SJCRH30 (cell line): ENCODE measurements around the gene MVK. TPM values are rescaled to one million over a fixed set of nuclear protein-coding genes. Genes with fewer than 3 reads are reported as not detected.

Experiments
- DNase-seq, 2 experiments: peaks; one replicate each; pipeline ENCODE4 v3.0.0-alpha.2; 2015 to 2020
- H3K27ac ChIP-seq: fragments of 250-450 bp; sonication (Bioruptor Pico); 2 replicates; pipeline ENCODE4 v1.5.1; 2020; ENCODE audit warnings: mild to moderate bottlenecking, moderate library complexity
- H3K27me3 ChIP-seq: fragments of 250-450 bp; sonication (Bioruptor Pico); 2 replicates; pipeline ENCODE4 v1.5.1; 2020; ENCODE audit warnings: mild to moderate bottlenecking, moderate library complexity
- H3K36me3 ChIP-seq: fragments of 250-450 bp; sonication (Bioruptor Pico); 2 replicates; pipeline ENCODE4 v1.5.1; 2020; ENCODE audit warnings: mild to moderate bottlenecking, moderate library complexity
- H3K4me1 ChIP-seq: fragments of 250-450 bp; sonication (Bioruptor Pico); 2 replicates; pipeline ENCODE4 v1.5.1; 2020; ENCODE audit warnings: mild to moderate bottlenecking, moderate library complexity
- H3K4me3 ChIP-seq: fragments of 250-450 bp; sonication (Bioruptor Pico); 2 replicates; pipeline ENCODE4 v1.5.1; 2020; ENCODE audit warnings: mild to moderate bottlenecking, moderate library complexity
- H3K9me3 ChIP-seq: fragments of 250-450 bp; sonication (Bioruptor Pico); replicated peaks from 2 replicates; pipeline ENCODE4 v1.5.1; 2020; ENCODE audit warnings: mild to moderate bottlenecking, moderate library complexity
- total RNA-seq: library from RNA; depleted of rRNA; stranded (reverse); fragments of >200 nt; shearing (Covaris generic); gene quantifications from 2 replicates; pipeline ENCODE4 v1.2.3, GENCODE V29; 2014

The MVK gene
- total RNA-seq, 1 experiment from 2014 or later, result 18.7 TPM

DNA sequence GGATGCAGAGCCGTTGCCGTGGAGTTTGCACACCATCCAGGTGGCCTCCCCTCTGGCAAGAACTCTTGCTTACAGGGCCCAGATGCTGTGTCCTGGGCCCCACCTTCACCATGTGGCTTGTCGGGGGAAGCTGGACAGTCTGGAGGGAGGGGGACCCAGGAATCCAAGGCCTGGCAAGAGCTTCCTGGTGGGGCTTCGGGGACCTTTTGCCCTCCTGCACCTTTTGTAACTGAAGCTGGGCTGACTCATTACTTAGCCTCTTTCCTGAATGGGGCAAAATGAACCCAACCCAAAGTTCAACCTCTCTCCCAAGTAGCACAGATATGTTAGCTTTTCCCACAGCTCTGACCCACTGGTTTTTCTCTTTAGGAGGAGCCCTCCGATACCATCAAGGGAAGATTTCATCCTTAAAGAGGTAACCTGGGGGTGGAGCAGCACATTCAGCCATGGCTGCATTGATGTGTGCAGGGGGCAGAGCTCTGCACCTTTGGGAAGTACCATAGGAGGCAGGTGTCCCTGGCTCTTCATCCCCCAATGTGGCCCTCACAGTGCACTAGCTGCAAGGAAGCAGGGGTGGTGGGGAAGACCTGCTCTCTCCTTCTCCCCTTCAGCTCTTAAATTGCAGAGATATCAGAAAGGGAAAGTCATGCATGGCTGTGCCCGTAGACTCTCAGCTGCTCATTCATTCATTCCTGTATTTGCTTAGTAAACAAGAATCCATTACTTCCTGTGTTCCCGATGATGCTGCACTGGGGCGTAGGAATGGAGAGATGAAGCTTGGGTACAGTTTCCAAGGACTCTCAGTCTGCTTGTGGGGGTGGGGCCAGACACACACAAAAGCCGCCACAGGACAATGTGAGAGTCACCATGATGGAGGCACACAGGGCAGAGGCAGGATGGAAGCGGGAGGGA lies 13.0 kb downstream of the MVK start:
- peaks cover 10% of the 10 kb centered on the region for H3K4me1 ChIP-seq
- H3K9me3 ChIP-seq, result no peaks in the 10 kb centered on the region
- DNase-seq, result no peak
- H3K36me3 ChIP-seq, result peaks cover 7% of the 10 kb centered on the region
- no peak overlapping the region for H3K4me3 ChIP-seq
- H3K27me3 ChIP-seq, result no peaks in the 10 kb centered on the region
- H3K27ac ChIP-seq, result no peak overlapping the region

DNA sequence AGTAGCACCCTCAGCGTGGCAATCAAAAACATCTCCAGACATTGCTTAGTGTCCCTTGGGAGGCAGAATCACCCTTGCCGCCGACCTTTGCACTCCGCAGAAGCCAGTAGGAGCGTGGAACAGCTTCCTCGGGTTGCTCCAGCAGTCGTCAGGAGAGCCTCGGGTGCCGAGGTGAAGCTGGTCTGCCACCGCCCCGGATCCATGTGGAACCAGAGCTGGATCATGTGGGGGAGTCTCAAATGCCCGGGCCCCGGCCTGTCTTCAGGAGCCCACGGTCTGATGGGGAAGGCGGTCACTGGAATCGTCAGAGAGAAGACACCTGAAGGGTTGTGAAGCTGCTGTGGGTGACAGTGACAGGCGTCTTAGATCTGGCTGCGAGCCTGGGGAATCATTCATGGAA lies 14.3 kb downstream of the MVK start:
- Histone ChIP-seq H3K9me3 (no peaks in the 10 kb centered on the region), H3K4me1 (peaks cover 10% of the 10 kb centered on the region), H3K36me3 (peaks cover 5% of the 10 kb centered on the region), H3K27ac (no peak overlapping the region), H3K4me3 (no peak overlapping the region), H3K27me3 (no peaks in the 10 kb centered on the region)
- DNase-seq, result no peak

DNA sequence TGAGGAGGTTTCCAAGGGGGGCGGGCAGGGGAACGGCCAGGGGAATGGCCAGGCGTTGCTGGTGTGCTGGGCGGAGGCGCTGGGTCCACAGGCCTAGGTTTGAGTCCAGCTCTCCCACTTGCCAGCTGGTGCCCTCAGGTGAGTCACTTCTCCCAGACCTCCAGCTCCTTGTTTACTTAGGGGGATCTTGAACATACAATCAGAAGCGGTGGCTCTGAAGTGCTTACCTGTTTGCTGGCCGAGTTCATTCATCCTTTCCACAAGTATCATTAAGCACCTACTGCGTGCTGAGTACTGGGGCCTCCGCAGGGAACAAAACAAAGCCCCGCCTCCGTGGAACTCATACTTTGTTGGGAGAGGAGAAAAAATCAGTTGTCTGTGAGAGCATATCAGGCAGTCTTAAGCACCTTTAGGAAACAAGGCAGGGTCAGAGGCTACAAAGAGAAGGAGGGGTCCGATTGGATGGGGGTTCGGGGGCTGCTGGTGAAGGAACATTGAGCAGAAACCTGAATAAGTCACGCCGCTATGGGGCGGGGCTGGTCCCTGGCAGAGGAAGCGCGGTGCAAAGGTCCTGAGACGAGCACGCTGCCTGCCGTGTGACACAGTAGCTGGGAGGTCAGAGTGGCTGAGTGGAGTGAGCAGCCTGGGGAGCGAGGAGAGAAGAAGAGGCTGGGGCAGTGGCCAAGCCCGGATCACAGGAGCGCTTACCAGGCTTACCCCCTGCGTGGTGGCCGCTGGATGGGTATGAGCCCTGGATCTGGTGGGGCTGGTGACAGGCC lies 15.1 kb downstream of the MVK start:
- DNase-seq, result no peak
- Histone ChIP-seq H3K4me1 (peaks cover 10% of the 10 kb centered on the region), H3K27ac (no peak overlapping the region), H3K27me3 (no peaks in the 10 kb centered on the region), H3K36me3 (peaks cover 1% of the 10 kb centered on the region), H3K4me3 (no peak overlapping the region), H3K9me3 (no peaks in the 10 kb centered on the region)

DNA sequence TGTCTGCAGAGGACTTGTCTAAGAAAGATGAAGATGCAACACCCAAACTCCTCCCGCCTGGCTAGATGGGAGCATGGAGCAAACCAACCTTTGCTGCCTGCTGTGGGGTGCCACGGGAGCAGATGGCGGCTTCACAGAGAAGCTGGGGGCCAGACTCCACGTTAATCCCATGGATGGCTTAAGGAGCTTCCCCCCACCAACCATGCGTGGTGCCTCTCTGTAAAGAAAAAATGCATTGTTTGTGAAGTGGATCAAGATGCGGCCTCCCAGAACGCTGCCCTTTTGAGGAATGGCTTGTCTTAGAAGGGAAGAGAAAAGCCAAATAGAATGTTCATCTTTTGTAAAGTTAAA lies 15.6 kb downstream of the MVK start:
- Histone ChIP-seq H3K4me1 (peaks cover 10% of the 10 kb centered on the region), H3K27me3 (no peaks in the 10 kb centered on the region), H3K9me3 (no peaks in the 10 kb centered on the region), H3K4me3 (no peak overlapping the region), H3K36me3 (no peaks in the 10 kb centered on the region; the same call in 1 of the 2 replicates), H3K27ac (no peak overlapping the region)
- DNase-seq, result no peak

DNA sequence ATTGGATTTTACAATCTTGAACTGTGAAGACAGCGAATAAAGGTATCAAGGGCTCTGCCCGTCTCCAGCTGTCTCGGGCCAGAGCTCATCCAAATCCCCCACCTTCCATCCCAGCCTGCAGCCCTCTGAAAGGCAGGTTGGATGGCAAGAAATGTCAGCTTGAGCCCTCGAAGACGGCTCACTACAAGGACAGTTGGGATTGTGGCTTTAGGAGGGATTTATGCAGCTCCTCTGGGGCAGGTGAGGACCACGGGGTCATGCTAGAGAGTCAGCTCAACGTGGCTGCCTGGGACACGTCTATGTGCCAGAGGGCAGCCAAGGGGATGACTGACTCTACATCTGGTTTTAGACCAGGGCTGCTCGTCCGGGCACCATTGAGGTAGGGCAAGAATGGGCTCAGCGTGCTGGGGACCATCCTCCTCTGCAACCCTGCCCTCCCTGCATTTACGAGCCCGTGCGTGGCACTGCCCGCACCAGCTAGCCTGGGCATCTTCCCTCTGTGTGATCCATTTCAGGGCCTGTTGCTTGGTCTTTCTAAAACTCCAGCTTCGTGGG lies 16.2 kb downstream of the MVK start:
- Histone ChIP-seq H3K9me3 (no peaks in the 10 kb centered on the region), H3K27me3 (no peaks in the 10 kb centered on the region), H3K36me3 (no peaks in the 10 kb centered on the region; the same call in 1 of the 2 replicates), H3K27ac (no peak overlapping the region), H3K4me3 (no peak overlapping the region), H3K4me1 (peaks cover 10% of the 10 kb centered on the region)
- no peak for DNase-seq

DNA sequence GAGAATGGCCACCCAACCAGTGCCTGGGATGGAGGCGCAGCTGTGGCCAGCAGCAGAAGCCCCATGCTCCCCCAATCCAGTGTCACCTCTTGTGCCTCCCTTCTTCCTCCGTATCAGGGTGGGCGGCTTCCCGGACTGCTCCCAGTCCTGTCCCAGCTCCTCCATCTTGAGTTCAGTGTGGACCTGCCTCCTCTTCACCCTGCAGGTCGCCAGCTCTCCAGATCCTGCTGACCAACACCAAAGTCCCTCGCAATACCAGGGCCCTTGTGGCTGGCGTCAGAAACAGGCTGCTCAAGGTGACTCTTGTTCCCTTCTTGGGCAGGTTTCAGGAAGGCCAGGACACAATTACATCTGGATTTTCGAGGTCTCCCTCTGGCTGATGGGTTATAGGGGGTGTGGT lies 17.0 kb downstream of the MVK start:
- Histone ChIP-seq H3K27me3 (no peaks in the 10 kb centered on the region), H3K4me1 (peaks cover 10% of the 10 kb centered on the region), H3K27ac (peak overlapping the region; percentile 38), H3K9me3 (no peaks in the 10 kb centered on the region), H3K4me3 (no peak overlapping the region), H3K36me3 (no peaks in the 10 kb centered on the region; the same call in 1 of the 2 replicates)
- no peak for DNase-seq

DNA sequence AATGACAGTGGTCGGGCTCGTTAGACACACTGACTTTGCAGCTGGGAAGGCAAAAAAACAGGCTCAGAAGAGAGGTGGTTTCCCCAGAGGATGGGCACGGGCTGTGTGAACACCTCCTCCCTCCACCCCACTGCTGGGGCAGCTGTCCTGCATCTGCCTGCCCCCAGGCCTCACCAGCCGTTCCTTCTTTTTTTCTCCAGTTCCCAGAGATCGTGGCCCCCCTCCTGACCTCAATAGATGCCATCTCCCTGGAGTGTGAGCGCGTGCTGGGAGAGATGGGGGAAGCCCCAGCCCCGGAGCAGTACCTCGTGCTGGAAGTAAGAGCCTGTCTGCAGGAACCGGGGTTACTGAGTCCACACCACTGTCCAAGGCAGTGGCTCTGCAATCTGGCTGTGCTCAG lies 17.4 kb downstream of the MVK start:
- Histone ChIP-seq H3K27me3 (no peaks in the 10 kb centered on the region), H3K27ac (peak overlapping the region; percentile 38), H3K9me3 (no peaks in the 10 kb centered on the region), H3K4me3 (no peak overlapping the region), H3K36me3 (no peaks in the 10 kb centered on the region; the same call in 1 of the 2 replicates), H3K4me1 (peaks cover 10% of the 10 kb centered on the region)
- DNase-seq, result peak; percentile 71 to 75

DNA sequence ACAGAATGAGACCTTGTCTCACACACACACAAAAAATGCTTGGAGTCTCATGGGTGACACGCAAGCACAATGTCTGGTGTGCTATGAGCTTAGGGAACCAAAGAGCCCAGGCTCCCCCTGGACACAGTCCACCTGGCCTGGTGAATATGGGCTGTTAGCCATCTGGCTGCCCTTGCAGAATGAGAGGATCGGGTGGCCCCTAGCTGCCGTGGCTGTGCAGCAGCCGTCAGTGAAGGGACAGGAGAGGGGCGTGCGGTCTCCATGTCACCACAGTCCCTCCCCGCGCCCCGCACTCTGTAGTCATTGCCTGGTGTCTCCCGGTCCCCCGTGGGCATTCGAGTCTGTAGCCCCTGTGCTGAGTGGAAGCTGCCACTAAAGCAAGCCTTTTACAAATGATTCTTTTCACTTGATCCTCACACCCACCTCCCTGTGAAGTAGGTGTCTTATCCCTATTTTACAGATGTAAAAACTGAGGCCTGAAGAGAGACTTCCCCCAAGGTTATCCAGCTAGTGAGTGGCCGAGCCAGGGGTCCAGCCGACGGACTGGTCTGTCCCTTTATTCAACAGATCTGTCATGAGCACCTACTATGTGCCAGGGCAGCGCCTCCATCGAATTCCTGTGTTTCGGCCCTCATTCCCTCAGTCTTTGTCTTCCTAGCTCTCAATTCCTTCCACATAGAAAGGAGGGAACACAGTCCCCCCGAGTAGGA lies 18.8 kb downstream of the MVK start:
- Histone ChIP-seq H3K4me1 (peaks cover 14% of the 10 kb centered on the region), H3K36me3 (no peaks in the 10 kb centered on the region; the same call in 1 of the 2 replicates), H3K9me3 (no peaks in the 10 kb centered on the region), H3K27ac (no peak overlapping the region), H3K4me3 (no peak overlapping the region), H3K27me3 (no peaks in the 10 kb centered on the region)
- DNase-seq, result no peak

DNA sequence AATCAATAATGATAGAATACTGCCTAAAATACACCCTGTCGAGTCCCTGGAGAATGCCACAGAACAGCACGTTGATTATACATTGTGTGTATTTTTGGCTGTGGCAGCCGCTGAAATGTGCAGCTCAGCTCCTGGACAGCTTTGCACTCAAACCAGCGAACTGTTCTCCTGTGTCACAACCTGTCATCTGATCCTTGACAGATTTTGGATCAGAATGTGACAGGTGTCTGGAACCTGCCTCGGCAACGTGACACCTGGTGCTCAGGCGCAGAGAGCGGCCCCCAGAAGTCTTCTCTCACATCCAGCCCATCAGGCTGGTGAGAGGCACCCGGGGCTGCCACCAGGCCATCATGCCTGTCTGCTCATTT lies 19.3 kb downstream of the MVK start:
- DNase-seq, result peak in 1 of 2 experiments; percentile 34
- Histone ChIP-seq H3K27ac (no peak overlapping the region), H3K36me3 (no peaks in the 10 kb centered on the region), H3K4me3 (no peak overlapping the region), H3K9me3 (no peaks in the 10 kb centered on the region), H3K27me3 (no peaks in the 10 kb centered on the region), H3K4me1 (peaks cover 15% of the 10 kb centered on the region)

DNA sequence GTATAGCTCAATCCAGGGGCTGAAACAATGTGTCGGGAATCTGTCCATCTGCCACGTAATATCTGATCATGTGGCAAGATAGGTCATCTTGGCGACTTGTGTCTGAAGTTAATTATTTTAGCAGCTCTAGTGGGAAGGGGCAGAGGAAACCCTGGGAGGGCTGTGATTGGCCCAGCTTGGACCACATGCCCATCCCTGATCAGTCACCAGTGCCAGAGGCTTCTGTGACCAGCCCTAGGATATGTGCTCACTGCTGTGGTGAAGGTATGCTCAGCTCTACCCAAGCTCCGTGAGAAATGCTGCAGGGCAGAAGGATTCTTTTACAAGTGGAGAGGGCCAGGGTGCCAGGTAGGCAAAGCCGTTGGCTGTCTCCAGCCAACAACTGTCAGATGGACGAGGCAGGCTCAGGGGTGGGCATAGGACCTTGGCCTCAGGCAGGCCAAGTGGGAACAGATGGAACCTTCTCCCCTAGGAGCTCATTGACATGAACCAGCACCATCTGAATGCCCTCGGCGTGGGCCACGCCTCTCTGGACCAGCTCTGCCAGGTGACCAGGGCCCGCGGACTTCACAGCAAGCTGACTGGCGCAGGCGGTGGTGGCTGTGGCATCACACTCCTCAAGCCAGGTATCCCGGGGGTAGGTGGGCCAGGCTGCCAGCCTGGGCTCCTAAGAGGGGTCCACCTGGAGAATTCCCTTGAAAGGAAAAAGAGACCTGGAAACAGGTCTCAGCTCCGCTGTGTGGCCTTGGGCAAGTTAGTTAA lies 21.1 kb downstream of the MVK start:
- no peaks in the 10 kb centered on the region for H3K27me3 ChIP-seq
- H3K9me3 ChIP-seq, result no peaks in the 10 kb centered on the region
- H3K4me1 ChIP-seq, result peaks cover 18% of the 10 kb centered on the region
- no peaks in the 10 kb centered on the region for H3K36me3 ChIP-seq
- H3K4me3 ChIP-seq, result no peak overlapping the region
- DNase-seq, result no peak
- H3K27ac ChIP-seq, result no peak overlapping the region

DNA sequence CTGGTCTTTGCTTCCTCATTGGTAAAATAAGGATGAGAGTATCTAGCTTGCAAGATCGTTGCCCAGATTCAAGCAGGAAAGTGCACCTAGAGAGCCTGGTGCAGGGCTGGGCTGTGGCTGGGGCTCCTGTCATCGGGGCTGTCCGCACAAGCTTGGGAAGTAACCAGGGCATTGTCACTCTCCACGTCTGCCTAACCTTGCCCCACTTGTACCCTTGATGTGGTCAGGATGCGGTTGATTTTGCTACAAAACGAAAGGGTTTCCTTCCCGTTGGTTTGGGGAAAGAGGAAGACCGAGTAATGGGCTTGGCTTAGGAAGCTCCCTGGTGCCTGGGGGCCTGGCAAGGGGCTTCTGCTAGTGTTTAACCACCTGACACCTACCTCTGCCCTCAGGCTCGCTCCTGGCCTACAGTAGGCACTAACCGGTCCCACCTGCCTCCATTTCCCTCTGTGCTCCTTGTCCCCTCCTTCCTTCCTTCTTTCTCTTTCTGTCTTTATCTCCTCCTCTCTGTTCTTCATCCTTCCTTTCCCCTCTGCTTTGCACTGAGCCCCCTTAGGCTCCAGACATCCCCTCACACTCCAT lies 21.8 kb downstream of the MVK start:
- no peak for DNase-seq
- no peaks in the 10 kb centered on the region for H3K36me3 ChIP-seq
- H3K9me3 ChIP-seq, result no peaks in the 10 kb centered on the region
- no peak overlapping the region for H3K4me3 ChIP-seq
- no peak overlapping the region for H3K27ac ChIP-seq
- H3K27me3 ChIP-seq, result no peaks in the 10 kb centered on the region
- peaks cover 16% of the 10 kb centered on the region for H3K4me1 ChIP-seq

DNA sequence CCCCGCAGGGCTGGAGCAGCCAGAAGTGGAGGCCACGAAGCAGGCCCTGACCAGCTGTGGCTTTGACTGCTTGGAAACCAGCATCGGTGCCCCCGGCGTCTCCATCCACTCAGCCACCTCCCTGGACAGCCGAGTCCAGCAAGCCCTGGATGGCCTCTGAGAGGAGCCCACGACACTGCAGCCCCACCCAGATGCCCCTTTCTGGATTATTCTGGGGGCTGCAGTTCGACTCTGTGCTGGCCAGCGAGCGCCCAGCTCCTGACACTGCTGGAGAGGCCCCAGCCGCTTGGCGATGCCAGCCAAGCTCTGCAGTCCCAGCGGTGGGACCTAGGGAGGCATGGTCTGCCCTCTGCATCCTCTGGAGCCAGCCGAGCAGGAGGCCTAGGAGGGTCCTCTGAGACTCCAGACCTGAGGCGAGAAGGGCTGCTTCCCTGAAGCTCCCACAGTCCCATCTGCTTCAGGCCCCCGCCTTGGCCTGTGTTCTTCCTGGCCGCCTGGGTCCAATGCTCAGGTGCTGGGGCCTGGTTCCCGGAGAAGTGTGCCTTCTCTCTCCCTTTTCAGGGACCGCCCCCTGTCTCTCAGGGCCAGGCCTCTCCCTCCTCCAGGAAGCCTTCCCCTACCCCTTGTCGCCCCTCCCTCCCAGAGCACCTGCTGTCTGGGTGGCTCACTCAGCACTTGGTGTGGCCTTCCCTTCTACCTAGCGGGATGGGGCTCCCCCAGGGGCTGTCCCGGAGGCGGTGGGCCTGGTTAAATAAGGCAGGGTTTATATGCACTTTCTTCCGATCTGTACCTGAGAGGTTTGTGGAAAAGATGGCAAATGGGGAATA lies 23.0 kb downstream of the MVK start:
- Histone ChIP-seq H3K27me3 (no peaks in the 10 kb centered on the region), H3K9me3 (no peaks in the 10 kb centered on the region), H3K4me3 (no peak overlapping the region), H3K27ac (no peak overlapping the region), H3K4me1 (peaks cover 7% of the 10 kb centered on the region), H3K36me3 (no peaks in the 10 kb centered on the region)
- peak in 1 of 2 experiments; percentile 36 for DNase-seq

DNA sequence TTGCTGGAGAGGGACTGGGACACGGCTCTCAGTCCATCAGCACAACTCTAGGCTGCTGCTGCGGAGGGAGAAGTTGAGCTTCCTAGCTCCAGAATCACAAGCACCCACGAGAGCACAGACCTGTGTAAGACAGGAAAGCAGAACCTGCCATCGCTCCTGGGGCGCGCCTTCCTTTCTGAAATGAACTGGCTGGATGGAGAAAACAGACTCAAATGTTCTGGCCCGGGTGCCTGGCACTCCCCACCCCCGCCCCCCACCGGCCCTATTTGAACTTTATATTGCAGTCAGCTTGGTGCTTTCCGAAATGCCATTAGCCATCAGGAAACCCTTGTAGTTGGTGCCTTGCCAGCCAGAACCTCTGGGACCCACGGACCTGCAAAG lies 23.8 kb downstream of the MVK start:
- Histone ChIP-seq H3K36me3 (no peaks in the 10 kb centered on the region), H3K9me3 (no peaks in the 10 kb centered on the region), H3K27ac (no peak overlapping the region), H3K4me3 (no peak overlapping the region), H3K27me3 (no peaks in the 10 kb centered on the region), H3K4me1 (peaks cover 7% of the 10 kb centered on the region)
- DNase-seq, result no peak
